HPDE6-E6E7 (cell line): ENCODE measurements around the gene CDPF1.
"Not testable (repeated sequence)": the region's sequence is repeated elsewhere in the genome, so short reads cannot be mapped to it uniquely, and the experiment has no call there.

ENCODE experiments used
- DNase-seq: peaks from one replicate; pipeline ENCODE4 v3.0.0; 2011; ENCODE audit warnings: missing footprints; ENCODE audit errors: extremely low spot score

Gene CDPF1

DNA sequence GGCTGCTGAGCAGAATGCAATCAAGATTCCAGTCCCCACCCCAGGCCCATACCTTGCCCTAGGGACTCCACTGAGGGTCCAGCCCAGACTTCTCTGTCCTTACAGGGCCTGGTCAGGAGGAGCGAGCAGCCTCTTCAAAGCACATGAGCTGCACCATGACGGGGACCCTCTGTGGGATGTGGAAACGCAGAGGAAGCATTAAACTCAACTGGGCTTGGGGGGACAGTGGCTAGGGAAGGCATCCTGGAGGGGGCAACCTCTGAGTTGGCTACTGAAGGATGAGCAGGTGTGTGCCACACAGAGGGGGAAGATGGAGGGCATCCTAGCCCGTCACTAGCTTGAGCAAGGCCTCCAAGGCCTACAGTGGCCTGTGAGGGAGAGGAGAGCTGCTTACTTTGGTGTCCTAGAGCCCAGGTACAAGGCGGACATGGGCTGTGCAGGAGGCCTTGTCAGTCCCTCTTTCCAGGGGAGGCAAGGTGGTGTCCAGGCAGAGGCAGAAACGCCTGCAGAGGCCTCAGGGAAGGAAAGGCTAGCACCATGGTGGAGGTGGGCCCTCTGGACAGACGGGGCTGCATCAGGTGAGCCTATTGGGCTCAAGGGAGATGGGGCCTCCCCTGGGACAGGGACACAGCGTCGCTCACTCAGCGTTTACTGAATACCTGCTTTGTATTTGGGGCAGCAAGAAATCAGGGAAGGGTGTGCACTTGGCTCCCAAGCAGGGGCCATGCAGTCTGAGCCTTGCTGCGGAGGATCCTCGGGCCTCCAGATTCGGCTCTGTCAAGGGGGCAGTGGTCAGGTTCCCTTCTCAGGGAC, 32.0 kb upstream of the CDPF1 start:
- DNase-seq: no peak

GRCh38 chr22:46280999-46281623, 31.0 kb upstream of the CDPF1 start:
- no peak for DNase-seq

GRCh38 chr22:46280063-46280817, 30.1 kb upstream of the CDPF1 start:
- DNase-seq: no peak

- DNase-seq: no peak
These were observed 28.9 kb upstream of the CDPF1 start for GRCh38 chr22:46278656-46279645.

DNA sequence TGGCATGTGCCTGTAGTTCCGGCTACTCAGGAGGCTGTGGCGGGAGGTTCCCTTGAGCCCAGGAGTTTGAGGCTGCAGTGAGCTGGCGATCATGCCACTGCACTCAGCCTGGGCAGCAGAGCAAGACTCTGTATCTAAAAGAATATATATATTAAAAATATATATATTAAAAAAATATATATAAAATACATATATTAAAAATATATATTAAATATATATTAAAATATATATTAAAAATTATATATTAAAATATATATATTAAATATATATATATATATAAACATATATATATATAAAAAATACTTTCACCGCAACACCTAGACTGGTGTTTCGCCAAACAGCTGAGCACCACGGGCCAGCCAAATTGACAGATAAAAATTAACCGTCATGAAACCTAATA, 26.5 kb upstream of the CDPF1 start:
- DNase-seq: no peak

GRCh38 chr22:46275455-46276122, 25.5 kb upstream of the CDPF1 start:
- no peak for DNase-seq

DNA sequence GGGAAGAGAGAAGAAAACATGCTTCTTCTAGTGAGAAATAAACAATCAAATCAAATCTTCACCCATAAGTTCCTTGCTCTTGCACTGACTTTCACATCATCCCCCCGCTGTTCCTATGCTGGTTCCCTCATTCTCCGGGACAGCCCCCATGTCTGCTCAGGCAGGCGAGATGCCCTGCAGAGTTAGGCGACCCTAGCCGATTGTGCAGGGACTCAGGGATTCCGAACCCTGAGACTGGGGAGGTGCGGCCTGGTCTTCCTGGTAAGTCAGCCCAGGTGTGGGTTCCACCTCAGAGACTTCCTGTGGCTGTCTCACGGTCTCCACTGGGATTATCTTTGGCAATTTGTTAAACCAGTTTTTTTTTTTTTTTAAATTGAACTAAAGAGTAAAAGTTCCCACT, 24.3 kb upstream of the CDPF1 start:
- no peak for DNase-seq

GRCh38 chr22:46273432-46274148, 23.5 kb upstream of the CDPF1 start:
- DNase-seq: no peak

DNA sequence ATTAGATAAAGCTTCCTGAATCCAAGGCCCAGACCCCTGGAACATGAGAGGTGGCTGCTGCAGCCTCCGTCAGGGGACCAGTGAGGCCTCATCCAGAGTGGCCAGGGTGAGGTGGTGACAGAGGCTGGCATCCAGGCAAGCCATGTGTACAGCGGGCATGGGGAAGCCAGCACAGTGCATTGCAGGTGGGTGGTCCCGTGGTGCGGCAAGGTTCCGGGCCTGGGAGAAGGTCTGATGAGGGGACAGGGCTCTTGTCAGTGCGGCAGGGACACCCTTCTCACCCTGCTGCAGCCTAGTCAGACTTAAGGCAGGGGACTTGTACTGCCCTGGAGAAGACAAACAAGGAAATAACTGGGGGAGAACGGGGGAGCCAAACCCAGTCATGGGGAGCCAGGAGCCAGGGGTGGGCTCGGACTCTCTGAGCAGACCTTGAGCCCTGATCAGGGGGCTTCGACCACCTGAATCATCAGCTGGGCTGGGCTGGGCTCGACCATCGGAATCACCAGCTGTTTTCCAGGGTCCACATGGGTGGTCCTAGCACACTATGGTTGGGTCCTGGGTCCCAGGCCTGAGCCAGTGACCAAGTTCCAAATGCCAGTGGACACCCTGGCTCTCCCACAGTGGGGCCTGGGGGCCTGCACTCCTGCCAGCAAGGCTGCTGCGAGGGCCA, 22.8 kb upstream of the CDPF1 start:
- no peak for DNase-seq

GRCh38 chr22:46272196-46272595, 22.1 kb upstream of the CDPF1 start:
- no peak for DNase-seq

GRCh38 chr22:46269564-46269963, 19.5 kb upstream of the CDPF1 start:
- DNase-seq: no peak

GRCh38 chr22:46267431-46268279, 17.6 kb upstream of the CDPF1 start, which contains the start of gene TTC38:
Gene TTC38, plus strand, starts transcription at chr22:46268008. Its CDS starts 32 bp downstream, at chr22:46268040.
- DNase-seq: peak; percentile 89

GRCh38 chr22:46265627-46266026, 15.5 kb upstream of the CDPF1 start:
- not testable (repeated sequence) for DNase-seq

DNA sequence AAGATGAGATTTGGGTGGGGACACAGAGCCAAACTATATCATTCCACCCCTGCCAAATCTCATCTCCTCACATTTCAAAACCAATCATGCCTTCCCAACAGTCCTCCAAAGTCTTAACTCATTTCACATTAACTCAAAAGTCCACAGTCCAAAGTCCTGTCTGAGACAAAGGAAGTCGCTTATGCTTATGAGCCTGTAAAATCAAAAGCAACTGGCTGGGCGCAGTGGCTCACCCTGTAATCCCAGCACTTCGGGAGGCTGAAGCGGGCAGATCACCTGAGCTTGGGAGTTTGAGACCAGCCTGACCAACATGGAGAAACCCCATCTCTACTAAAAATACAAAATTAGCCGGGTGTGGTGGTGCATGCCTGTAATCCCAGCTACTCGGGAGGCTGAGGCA, 14.4 kb upstream of the CDPF1 start:
- DNase-seq: not testable (repeated sequence)

DNA sequence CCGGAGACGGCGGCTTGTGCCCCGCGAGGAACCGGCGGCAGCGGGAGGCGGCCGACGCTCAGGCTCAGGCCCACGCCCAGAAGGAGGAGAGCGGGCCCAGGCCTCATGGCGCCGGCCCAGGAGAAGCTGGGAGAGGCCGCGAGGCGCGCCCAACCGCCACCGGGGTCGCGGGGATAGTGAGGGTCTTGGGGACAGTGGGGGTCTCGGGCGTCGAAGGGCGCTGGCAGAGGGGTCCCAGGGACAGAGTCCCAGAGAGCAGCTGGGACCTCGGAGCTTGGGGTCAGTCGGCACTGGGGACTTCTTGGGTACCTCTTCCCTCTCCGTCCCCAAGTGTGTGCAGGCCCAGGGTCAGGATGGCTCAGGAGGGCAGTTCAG, 13.1 kb upstream of the CDPF1 start, which contains the start of gene PKDREJ:
Gene PKDREJ (minus strand): TSS at position 128 of the 375 bp plus-strand sequence. CDS start 21 bp downstream, at position 107.
- no peak for DNase-seq

DNA sequence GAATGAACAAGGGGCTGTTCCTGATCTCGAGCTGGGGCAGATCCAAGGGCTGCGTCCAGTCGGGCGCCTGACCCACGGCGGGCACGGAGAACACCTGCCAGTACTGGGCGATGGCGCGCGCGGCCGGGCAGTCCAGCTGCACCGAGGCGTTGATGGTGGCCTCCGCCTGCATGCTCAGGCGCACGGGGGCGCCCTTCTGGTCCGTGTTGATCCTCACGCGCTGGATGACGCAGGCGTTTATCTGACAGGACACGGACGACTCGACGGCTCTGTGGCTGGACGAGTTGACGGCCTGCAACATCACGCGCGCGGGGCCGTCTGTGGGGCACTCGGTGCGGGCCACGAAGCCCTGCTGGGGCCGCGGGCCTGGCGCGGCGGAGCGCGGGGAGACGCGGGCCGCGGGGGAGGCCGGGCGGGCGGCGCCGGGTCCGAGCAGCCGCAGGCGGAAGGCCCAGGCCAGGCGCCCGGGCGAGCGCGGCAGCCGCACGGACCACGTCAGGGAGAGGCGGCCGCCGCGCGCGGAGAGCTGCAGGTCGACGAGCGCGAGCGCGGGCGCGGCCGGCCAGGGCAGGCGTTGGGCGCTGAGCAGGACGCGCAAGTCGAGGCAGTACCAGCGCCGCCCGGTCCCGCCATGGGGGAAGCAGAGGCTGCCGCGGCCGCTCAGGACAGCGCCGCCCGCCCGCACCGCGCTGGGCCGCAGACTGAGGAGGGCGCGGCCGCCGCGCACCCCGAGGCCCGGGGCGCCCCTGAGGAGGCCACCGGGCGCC, 12.5 kb upstream of the CDPF1 start:
- no peak for DNase-seq

DNA sequence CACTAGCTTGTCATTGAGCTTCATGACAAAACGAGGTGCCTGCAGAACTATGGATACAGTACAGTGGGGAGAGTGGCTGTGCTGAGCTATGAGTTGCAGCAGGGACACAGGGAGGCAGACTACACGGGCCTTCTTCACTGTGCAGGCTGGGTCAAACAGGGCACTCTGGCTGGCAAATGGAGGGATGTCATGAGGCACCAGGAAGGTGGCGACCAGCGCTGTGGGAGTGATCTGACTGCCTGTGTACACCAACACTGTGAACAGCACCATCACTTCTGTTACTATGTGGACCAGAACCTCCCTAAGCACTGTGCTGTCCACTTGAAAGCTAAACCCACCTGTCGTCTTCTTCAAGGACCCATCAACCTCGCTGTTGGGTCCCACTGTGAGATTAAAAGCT, 9.9 kb upstream of the CDPF1 start:
- no peak for DNase-seq

- no peak for DNase-seq
These were observed 9.3 kb upstream of the CDPF1 start for GRCh38 chr22:46259374-46259773.
